Esophagus muscularis mucosa (tissue), 3 donors: ENCODE data around the gene KMT5B.

Experiments used
- CTCF ChIP-seq, 3 experiments: fragments of 200-600 bp in 2 of 3; fragments of 450-650 bp in 1 of 3; sonication (generic) in 2 of 3; IDR thresholded peaks; one replicate each; pipeline ENCODE4 v1.5.1; 2017 to 2019; ENCODE audit warnings: antibody characterized with exemption in 3 of 3, mild to moderate bottlenecking in 2 of 3, moderate library complexity in 1 of 3
- POLR2A ChIP-seq: fragments of 450-650 bp; IDR thresholded peaks from one replicate; pipeline ENCODE4 v1.6.1; 2017; ENCODE audit warnings: antibody characterized with exemption, moderate library complexity, mild to moderate bottlenecking, low read depth

GRCh38 chr11:68116126-68116525 lies 97.0 kb downstream of the KMT5B start:
- TF ChIP-seq CTCF (IDR thresholded peaks at IDR 0.05) (no peak), POLR2A (no peak)
